H9 (cell line): Measurements from ENCODE around the gene TMCC2. TPM values are rescaled to one million over a fixed set of nuclear protein-coding genes. Genes with fewer than 3 reads are reported as not detected.

Source experiments
- DNase-seq: peaks from one replicate; pipeline ENCODE4 v3.0.0-alpha.2; 2017
- H2AFZ ChIP-seq: one replicate; pipeline ENCODE4 v1.6.1; 2013; ENCODE audit warnings: mild to moderate bottlenecking, low read length, control low read depth, moderate library complexity
- H2AK5ac ChIP-seq: 2 replicates; pipeline ENCODE4 v1.6.1; 2013; ENCODE audit warnings: low read length, control low read depth, mixed read lengths; ENCODE audit not compliant: insufficient read length
- H2BK120ac ChIP-seq: one replicate; pipeline ENCODE4 v1.6.1; 2013; ENCODE audit warnings: low read depth, mild to moderate bottlenecking, low read length, control low read depth, inconsistent platforms; ENCODE audit not compliant: poor library complexity, severe bottlenecking
- H2BK12ac ChIP-seq: 2 replicates; pipeline ENCODE4 v1.6.1; 2013; ENCODE audit warnings: low read length, control low read depth, mixed read lengths, low read depth; ENCODE audit not compliant: insufficient read length
- H2BK15ac ChIP-seq: 2 replicates; pipeline ENCODE4 v1.6.1; 2013; ENCODE audit warnings: low read depth, low read length, control low read depth
- H2BK20ac ChIP-seq: one replicate; pipeline ENCODE4 v1.6.1; 2013; ENCODE audit warnings: low read depth, mild to moderate bottlenecking, low read length, control low read depth, inconsistent platforms; ENCODE audit not compliant: poor library complexity, severe bottlenecking
- H2BK5ac ChIP-seq: 2 replicates; pipeline ENCODE4 v1.6.1; 2013; ENCODE audit warnings: low read length, control low read depth, mixed read lengths; ENCODE audit not compliant: insufficient read length
- H3K14ac ChIP-seq: 2 replicates; pipeline ENCODE4 v1.6.1; 2013; ENCODE audit warnings: low read length, control low read depth; ENCODE audit not compliant: insufficient read depth
- H3K18ac ChIP-seq: 2 replicates; pipeline ENCODE4 v1.6.1; 2013; ENCODE audit warnings: low read depth, mild to moderate bottlenecking, mixed read lengths, low read length, control low read depth; ENCODE audit not compliant: insufficient read length
- H3K23ac ChIP-seq: 2 replicates; pipeline ENCODE4 v1.6.1; 2013; ENCODE audit warnings: low read length, control low read depth, mixed read lengths, low read depth; ENCODE audit not compliant: insufficient read length
- H3K23me2 ChIP-seq: 2 replicates; pipeline ENCODE4 v1.6.1; 2013; ENCODE audit warnings: low read depth, mild to moderate bottlenecking, mixed read lengths, low read length, control low read depth; ENCODE audit not compliant: insufficient read length, poor library complexity, severe bottlenecking
- H3K27ac ChIP-seq: 2 replicates; pipeline ENCODE4 v1.5.1; 2013; ENCODE audit warnings: low read length, control low read depth, mixed read lengths, low read depth; ENCODE audit not compliant: insufficient read length
- H3K27me3 ChIP-seq: 2 replicates; pipeline ENCODE4 v1.6.1; 2013; ENCODE audit warnings: low read length, control low read depth, inconsistent platforms; ENCODE audit not compliant: insufficient read depth
- H3K4ac ChIP-seq: 2 replicates; pipeline ENCODE4 v1.6.1; 2013; ENCODE audit warnings: low read depth, mild to moderate bottlenecking, control low read depth, inconsistent platforms, low read length, moderate library complexity
- H3K4me1 ChIP-seq: 2 replicates; pipeline ENCODE4 v1.6.1; 2013; ENCODE audit warnings: low read length, control low read depth, inconsistent platforms; ENCODE audit not compliant: insufficient read depth
- H3K4me2 ChIP-seq: 2 replicates; pipeline ENCODE4 v1.6.1; 2013; ENCODE audit warnings: low read length, control low read depth, mixed read lengths; ENCODE audit not compliant: insufficient read length, insufficient read depth
- H3K56ac ChIP-seq: 2 replicates; pipeline ENCODE4 v1.6.1; 2013; ENCODE audit warnings: low read depth, mild to moderate bottlenecking, mixed read lengths, low read length, control low read depth; ENCODE audit not compliant: insufficient read length
- H3K79me1 ChIP-seq: 2 replicates; pipeline ENCODE4 v1.6.1; 2013; ENCODE audit warnings: low read depth, mild to moderate bottlenecking, moderate library complexity, low read length, control low read depth, inconsistent platforms; ENCODE audit not compliant: insufficient read depth, poor library complexity, severe bottlenecking
- H3K79me2 ChIP-seq: 2 replicates; pipeline ENCODE4 v1.6.1; 2013; ENCODE audit warnings: low read length, control low read depth, inconsistent platforms; ENCODE audit not compliant: insufficient read depth
- H3K9ac ChIP-seq: 2 replicates; pipeline ENCODE4 v1.6.1; 2013; ENCODE audit warnings: low read length, control low read depth, mixed read lengths; ENCODE audit not compliant: insufficient read length; ENCODE audit errors: extremely low read depth
- H3K9me3 ChIP-seq: one replicate; pipeline ENCODE4 v1.6.1; 2013; ENCODE audit warnings: low read depth, low read length, inconsistent platforms; ENCODE audit not compliant: control insufficient read depth
- H3T11ph ChIP-seq: one replicate; pipeline ENCODE4 v1.6.1; 2013; ENCODE audit warnings: mild to moderate bottlenecking, low read length, control low read depth, inconsistent platforms
- H4K20me1 ChIP-seq: one replicate; pipeline ENCODE4 v1.6.1; 2013; ENCODE audit not compliant: control insufficient read depth, insufficient read length, insufficient read depth
- H4K5ac ChIP-seq: 2 replicates; pipeline ENCODE4 v1.6.1; 2013; ENCODE audit warnings: low read depth, mild to moderate bottlenecking, mixed read lengths, low read length, control low read depth; ENCODE audit not compliant: insufficient read length
- H4K8ac ChIP-seq: replicated peaks from 2 replicates; pipeline ENCODE4 v1.6.1; 2013; ENCODE audit warnings: low read length, control low read depth, mixed read lengths, low read depth; ENCODE audit not compliant: insufficient read length
- H4K91ac ChIP-seq: 2 replicates; pipeline ENCODE4 v1.6.1; 2013; ENCODE audit warnings: low read depth, mild to moderate bottlenecking, moderate library complexity, mixed read lengths, low read length, control low read depth; ENCODE audit not compliant: insufficient read length
- H3K27ac Mint-ChIP-seq, 3 experiments: 2 replicates in 2 of 3; 3 replicates in 1 of 3; pipeline ENCODE4 v1.8.0; 2020 to 2021; ENCODE audit warnings: mixed read lengths in 3 of 3, mild to moderate bottlenecking in 1 of 3, moderate library complexity in 1 of 3
- H3K27me3 Mint-ChIP-seq: 2 replicates; pipeline ENCODE4 v1.8.0; 2021; ENCODE audit warnings: low read depth, mild to moderate bottlenecking, moderate library complexity, mixed read lengths
- H3K36me3 Mint-ChIP-seq, 3 experiments: 2 replicates in 2 of 3; 3 replicates in 1 of 3; pipeline ENCODE4 v1.8.0; 2020 to 2021; ENCODE audit warnings: low read depth in 3 of 3, mixed read lengths in 3 of 3; ENCODE audit not compliant: insufficient read depth in 1 of 3
- H3K4me1 Mint-ChIP-seq, 2 experiments: 2 replicates each; pipeline ENCODE4 v1.8.0; 2020; ENCODE audit warnings: mixed read lengths in 2 of 2
- H3K4me3 Mint-ChIP-seq, 2 experiments: 2 replicates in 1 of 2; 3 replicates in 1 of 2; pipeline ENCODE4 v1.8.0; 2020 to 2021; ENCODE audit warnings: mild to moderate bottlenecking in 2 of 2, mixed read lengths in 2 of 2, moderate library complexity in 1 of 2
- H3K9me3 Mint-ChIP-seq, 2 experiments: 2 replicates in 1 of 2; 3 replicates in 1 of 2; pipeline ENCODE4 v1.8.0; 2020; ENCODE audit warnings: mild to moderate bottlenecking in 2 of 2, mixed read lengths in 2 of 2, moderate library complexity in 1 of 2
- WGBS: extraction: QIAGEN DNeasy Blood & Tissue Kit; methylation state at CpG from one replicate; pipeline ENCODE4 v1.1.7; 2013; ENCODE audit warnings: missing lambda C conversion rate, low lambda C conversion rate, mixed read lengths; ENCODE audit not compliant: insufficient read length; ENCODE audit errors: extremely low coverage; 5-methylcytosine and 5-hydroxymethylcytosine counted together
- total RNA-seq: library from RNA; stranded (reverse); gene quantifications from 2 replicates; pipeline ENCODE4 v1.2.1, GENCODE V29; 2021
- TF ChIP-seq, protein P1 (sequence below): fragments of 200-600 bp; sonication (generic); conservative IDR thresholded peaks from 3 replicates; pipeline ENCODE4 v1.8.0; 2021; ENCODE audit warnings: antibody characterized with exemption, mild to moderate bottlenecking

TMCC2 gene
- total RNA-seq, 1 experiment from 2014 or later, result 11.7 TPM

DNA sequence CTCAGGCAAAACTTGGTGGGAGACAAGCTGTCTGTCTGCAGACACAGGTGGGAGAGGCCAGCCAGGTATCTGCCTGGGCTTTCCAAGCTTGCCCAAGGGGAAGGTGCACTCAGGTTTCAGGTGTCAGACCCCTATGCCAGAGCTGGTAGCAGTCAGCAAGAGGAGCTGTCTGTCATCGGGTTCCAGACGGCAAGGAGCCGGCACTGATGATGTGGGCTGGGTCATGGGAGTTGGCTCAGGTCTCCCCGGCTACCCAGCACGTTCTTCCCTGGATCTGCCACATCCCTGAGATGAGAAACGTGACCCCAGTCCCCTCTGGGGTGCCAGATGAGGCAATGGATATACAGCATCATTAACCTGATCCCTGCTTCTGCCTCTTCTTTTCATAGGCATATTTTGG is 23.0 kb downstream of the TMCC2 start:
- no peak for DNase-seq
- H4K8ac ChIP-seq, result no peak overlapping the region
- no peak overlapping the region for H3K4me2 ChIP-seq
- no peak overlapping the region for H4K5ac ChIP-seq
- TF ChIP-seq, protein P1, sequence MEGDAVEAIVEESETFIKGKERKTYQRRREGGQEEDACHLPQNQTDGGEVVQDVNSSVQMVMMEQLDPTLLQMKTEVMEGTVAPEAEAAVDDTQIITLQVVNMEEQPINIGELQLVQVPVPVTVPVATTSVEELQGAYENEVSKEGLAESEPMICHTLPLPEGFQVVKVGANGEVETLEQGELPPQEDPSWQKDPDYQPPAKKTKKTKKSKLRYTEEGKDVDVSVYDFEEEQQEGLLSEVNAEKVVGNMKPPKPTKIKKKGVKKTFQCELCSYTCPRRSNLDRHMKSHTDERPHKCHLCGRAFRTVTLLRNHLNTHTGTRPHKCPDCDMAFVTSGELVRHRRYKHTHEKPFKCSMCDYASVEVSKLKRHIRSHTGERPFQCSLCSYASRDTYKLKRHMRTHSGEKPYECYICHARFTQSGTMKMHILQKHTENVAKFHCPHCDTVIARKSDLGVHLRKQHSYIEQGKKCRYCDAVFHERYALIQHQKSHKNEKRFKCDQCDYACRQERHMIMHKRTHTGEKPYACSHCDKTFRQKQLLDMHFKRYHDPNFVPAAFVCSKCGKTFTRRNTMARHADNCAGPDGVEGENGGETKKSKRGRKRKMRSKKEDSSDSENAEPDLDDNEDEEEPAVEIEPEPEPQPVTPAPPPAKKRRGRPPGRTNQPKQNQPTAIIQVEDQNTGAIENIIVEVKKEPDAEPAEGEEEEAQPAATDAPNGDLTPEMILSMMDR, result no peak
- no peak overlapping the region for H3T11ph ChIP-seq
- no peaks in the 10 kb centered on the region for H3K23me2 ChIP-seq
- no peaks in the 10 kb centered on the region for H3K27me3 ChIP-seq
- H3K14ac ChIP-seq, result no peak overlapping the region
- no CpG with 5 or more reads among the region's 6 CpGs for WGBS
- H3K4me3 Mint-ChIP-seq, result no peak overlapping the region
- H2BK5ac ChIP-seq, result no peak overlapping the region
- no peak overlapping the region for H2AK5ac ChIP-seq
- no peaks in the 10 kb centered on the region for H4K20me1 ChIP-seq
- no peak overlapping the region for H2BK20ac ChIP-seq
- no peaks in the 10 kb centered on the region; a peak in 1 of 7 replicates for H3K36me3 Mint-ChIP-seq
- H3K4me1 Mint-ChIP-seq, result peaks cover 18 to 35% of the 10 kb centered on the region in 2 experiments
- no peaks in the 10 kb centered on the region for H3K9me3 ChIP-seq
- peak overlapping the region in 1 of 3 experiments; percentile 20; a peak in 1 of 7 replicates for H3K27ac Mint-ChIP-seq
- H3K79me2 ChIP-seq, result no peaks in the 10 kb centered on the region
- H3K4me1 ChIP-seq, result no peaks in the 10 kb centered on the region
- no peaks in the 10 kb centered on the region; the same call in 1 of the 2 replicates for H3K27me3 Mint-ChIP-seq
- H3K9ac ChIP-seq, result no peak overlapping the region
- H3K9me3 Mint-ChIP-seq, result no peaks in the 10 kb centered on the region
- H3K18ac ChIP-seq, result no peak overlapping the region
- H4K91ac ChIP-seq, result no peak overlapping the region
- no peak overlapping the region for H2BK15ac ChIP-seq
- H3K4ac ChIP-seq, result no peak overlapping the region
- H2BK120ac ChIP-seq, result no peak overlapping the region
- no peak overlapping the region for H3K27ac ChIP-seq
- no peak overlapping the region for H2AFZ ChIP-seq
- H3K79me1 ChIP-seq, result no peaks in the 10 kb centered on the region
- no peak overlapping the region for H3K56ac ChIP-seq
- H2BK12ac ChIP-seq, result no peak overlapping the region
- no peak overlapping the region for H3K23ac ChIP-seq
